A673 (cell line): Measurements from ENCODE around the gene MRPL30.

Source experiments
- CTCF ChIP-seq: fragments of 300-800, 200-600 bp; sonication (generic); conservative IDR thresholded peaks from 2 replicates; pipeline ENCODE4 v1.5.1; 2017; ENCODE audit warnings: low read depth, mild to moderate bottlenecking, antibody characterized with exemption, low read length, moderate library complexity, mixed read lengths
- EZH2 ChIP-seq: fragments of 200-600 bp; sonication (generic); IDR thresholded peaks from 2 replicates; pipeline ENCODE4 v1.6.1; 2017; ENCODE audit warnings: borderline replicate concordance, low read depth, mild to moderate bottlenecking, mixed read lengths, antibody characterized with exemption, low read length; ENCODE audit not compliant: poor library complexity, severe bottlenecking

- no peak for TF ChIP-seq CTCF
- TF ChIP-seq EZH2, result no peak
Observed at GRCh38 chr2:99183025-99183424, 2.0 kb downstream of the MRPL30 start.
